Mesendoderm (in vitro differentiated cells): ENCODE data around the gene APOBEC3C.
"Not testable (repeated sequence)": the region's sequence is repeated elsewhere in the genome, so short reads cannot be mapped to it uniquely, and the experiment has no call there.

Experiments
- DNase-seq: peaks from one replicate; pipeline ENCODE4 v3.0.0; 2013
- H2AK5ac ChIP-seq: 2 replicates; pipeline ENCODE4 v1.6.1; 2013; ENCODE audit warnings: low read length, inconsistent platforms
- H2BK120ac ChIP-seq: 2 replicates; pipeline ENCODE4 v1.6.1; 2013; ENCODE audit warnings: low read depth, mild to moderate bottlenecking, low read length, moderate library complexity, mixed read lengths
- H2BK15ac ChIP-seq: replicated peaks from 2 replicates; pipeline ENCODE4 v1.6.1; 2013; ENCODE audit warnings: low read depth, mild to moderate bottlenecking, moderate library complexity
- H2BK5ac ChIP-seq: 2 replicates; pipeline ENCODE4 v1.6.1; 2013; ENCODE audit warnings: low read length, inconsistent platforms
- H3K18ac ChIP-seq: 2 replicates; pipeline ENCODE4 v1.6.1; 2013; ENCODE audit warnings: mild to moderate bottlenecking, low read length, mixed read lengths
- H3K23ac ChIP-seq: one replicate; pipeline ENCODE4 v1.6.1; 2013; ENCODE audit warnings: low read length
- H3K27ac ChIP-seq: 2 replicates; pipeline ENCODE4 v1.5.1; 2013; ENCODE audit warnings: low read depth, mild to moderate bottlenecking, inconsistent platforms, low read length, moderate library complexity
- H3K27me3 ChIP-seq: 2 replicates; pipeline ENCODE4 v1.6.1; 2013; ENCODE audit warnings: low read length, control low read depth, mild to moderate bottlenecking, inconsistent platforms; ENCODE audit not compliant: insufficient read depth, poor library complexity
- H3K36me3 ChIP-seq: 2 replicates; pipeline ENCODE4 v1.6.1; 2013; ENCODE audit warnings: low read length, inconsistent platforms; ENCODE audit not compliant: control insufficient read depth, insufficient read depth
- H3K4ac ChIP-seq: one replicate; pipeline ENCODE4 v1.6.1; 2013; ENCODE audit warnings: low read depth, mild to moderate bottlenecking, low read length, moderate library complexity
- H3K4me1 ChIP-seq: 2 replicates; pipeline ENCODE4 v1.6.1; 2013; ENCODE audit warnings: low read depth, low read length, inconsistent platforms; ENCODE audit not compliant: control insufficient read depth
- H3K4me2 ChIP-seq: 2 replicates; pipeline ENCODE4 v1.6.1; 2013; ENCODE audit warnings: low read length
- H3K4me3 ChIP-seq: 2 replicates; pipeline ENCODE4 v1.5.1; 2013; ENCODE audit warnings: mild to moderate bottlenecking, low read length
- H3K56ac ChIP-seq: one replicate; pipeline ENCODE4 v1.6.1; 2013; ENCODE audit warnings: low read length
- H3K79me1 ChIP-seq: 2 replicates; pipeline ENCODE4 v1.6.1; 2013; ENCODE audit warnings: low read length, inconsistent platforms
- H3K79me2 ChIP-seq: 2 replicates; pipeline ENCODE4 v1.6.1; 2013; ENCODE audit warnings: mild to moderate bottlenecking, low read length; ENCODE audit not compliant: control insufficient read depth, insufficient read depth
- H3K9ac ChIP-seq: 2 replicates; pipeline ENCODE4 v1.6.1; 2013; ENCODE audit warnings: low read length, inconsistent platforms
- H4K5ac ChIP-seq: one replicate; pipeline ENCODE4 v1.6.1; 2013; ENCODE audit warnings: low read length
- H4K8ac ChIP-seq: one replicate; pipeline ENCODE4 v1.6.1; 2013; ENCODE audit warnings: low read depth, mild to moderate bottlenecking, control low read depth, low read length, moderate library complexity
- WGBS: extraction: QIAGEN DNeasy Blood & Tissue Kit; methylation state at CpG from one replicate; pipeline ENCODE4 v1.1.7; 2013; ENCODE audit warnings: low lambda C conversion rate, missing lambda C conversion rate; ENCODE audit not compliant: insufficient coverage; ENCODE audit errors: extremely low coverage; 5-methylcytosine and 5-hydroxymethylcytosine counted together

Gene APOBEC3C

DNA sequence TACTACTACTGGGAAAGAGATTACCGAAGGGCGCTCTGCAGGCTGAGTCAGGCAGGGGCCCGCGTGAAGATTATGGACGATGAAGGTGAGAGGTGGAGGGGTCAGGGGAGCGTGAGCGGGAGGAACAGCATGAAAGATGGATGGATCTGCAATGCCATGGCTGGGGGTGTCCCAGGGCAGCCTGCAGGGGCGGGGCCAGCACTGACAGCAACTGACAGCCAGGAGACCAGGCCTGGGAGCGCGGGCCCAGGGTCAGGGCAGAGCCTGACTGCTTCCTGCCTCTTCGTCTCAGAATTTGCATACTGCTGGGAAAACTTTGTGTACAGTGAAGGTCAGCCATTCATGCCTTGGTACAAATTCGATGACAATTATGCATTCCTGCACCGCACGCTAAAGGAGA is 31.1 kb downstream of the APOBEC3C start:
- not testable (repeated sequence) for H4K5ac ChIP-seq, DNase-seq, H3K79me2 ChIP-seq, H3K27ac ChIP-seq, H2AK5ac ChIP-seq, H2BK15ac ChIP-seq, H2BK120ac ChIP-seq, H3K79me1 ChIP-seq, H2BK5ac ChIP-seq, H3K36me3 ChIP-seq, H3K4me1 ChIP-seq, H3K4me2 ChIP-seq, H4K8ac ChIP-seq, H3K9ac ChIP-seq, H3K18ac ChIP-seq, H3K23ac ChIP-seq, H3K4ac ChIP-seq, H3K56ac ChIP-seq, H3K4me3 ChIP-seq, H3K27me3 ChIP-seq
- no CpG with 5 or more reads among the region's 14 CpGs for WGBS

DNA sequence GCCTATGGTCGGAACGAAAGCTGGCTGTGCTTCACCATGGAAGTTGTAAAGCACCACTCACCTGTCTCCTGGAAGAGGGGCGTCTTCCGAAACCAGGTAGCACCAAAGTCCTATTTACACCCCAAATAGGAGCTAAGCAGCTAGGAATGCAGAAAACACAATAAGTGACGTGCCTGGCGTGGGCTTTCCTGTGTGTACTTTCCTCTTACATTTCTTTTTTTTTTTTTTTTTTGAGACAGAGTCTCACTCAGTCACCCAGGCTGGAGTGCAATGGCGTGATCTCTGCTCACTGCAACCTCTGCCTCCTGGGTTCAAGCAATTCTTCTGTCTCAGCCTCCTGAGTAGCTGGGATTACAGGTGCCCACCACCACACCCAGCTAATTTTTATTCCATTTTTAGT is 35.4 kb downstream of the APOBEC3C start:
- H3K4me2 ChIP-seq, result not testable (repeated sequence)
- WGBS, result no CpG with 5 or more reads among the region's 7 CpGs

DNA sequence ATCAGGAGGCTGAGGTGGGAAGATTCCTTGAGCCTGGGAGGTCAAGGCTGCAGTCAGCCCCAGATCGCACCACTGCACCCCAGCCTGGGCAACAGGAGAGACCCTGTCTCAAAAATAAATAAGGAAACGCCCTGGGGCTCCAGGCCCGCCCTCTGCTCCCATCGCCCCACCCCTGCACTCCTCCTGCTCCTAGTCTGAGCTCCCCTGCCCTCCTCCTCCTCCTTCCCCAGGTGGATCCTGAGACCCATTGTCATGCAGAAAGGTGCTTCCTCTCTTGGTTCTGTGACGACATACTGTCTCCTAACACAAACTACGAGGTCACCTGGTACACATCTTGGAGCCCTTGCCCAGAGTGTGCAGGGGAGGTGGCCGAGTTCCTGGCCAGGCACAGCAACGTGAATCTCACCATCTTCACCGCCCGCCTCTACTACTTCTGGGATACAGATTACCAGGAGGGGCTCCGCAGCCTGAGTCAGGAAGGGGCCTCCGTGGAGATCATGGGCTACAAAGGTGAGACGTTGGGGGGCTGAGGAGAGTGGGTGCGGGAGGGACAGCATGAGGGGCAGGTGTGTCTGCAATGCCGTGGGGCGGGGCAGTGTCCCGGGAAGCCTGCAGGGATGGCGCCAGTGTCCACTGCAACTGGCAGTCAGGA is 37.9 kb downstream of the APOBEC3C start:
- not testable (repeated sequence) for H3K4me3 ChIP-seq, H3K27me3 ChIP-seq, H3K36me3 ChIP-seq, H2BK15ac ChIP-seq, H3K4me1 ChIP-seq, H4K8ac ChIP-seq, H3K79me2 ChIP-seq, H3K79me1 ChIP-seq, H3K4ac ChIP-seq, H4K5ac ChIP-seq, H3K9ac ChIP-seq, H2AK5ac ChIP-seq, H3K18ac ChIP-seq, H3K4me2 ChIP-seq, H2BK5ac ChIP-seq, H3K27ac ChIP-seq, DNase-seq, H2BK120ac ChIP-seq
- Histone ChIP-seq H3K23ac (peak overlapping the region; percentile 89), H3K56ac (peak overlapping the region; percentile 42)
- WGBS, result no CpG with 5 or more reads among the region's 18 CpGs

More for the DNA sequence above, 35.4 kb downstream of the APOBEC3C start:
- not testable (repeated sequence) for H2AK5ac ChIP-seq, H3K18ac ChIP-seq, H3K56ac ChIP-seq, H4K8ac ChIP-seq, H3K27ac ChIP-seq, H3K4me1 ChIP-seq, H2BK15ac ChIP-seq, H3K79me1 ChIP-seq, H3K4me3 ChIP-seq, DNase-seq, H3K79me2 ChIP-seq, H3K36me3 ChIP-seq, H4K5ac ChIP-seq, H2BK120ac ChIP-seq, H2BK5ac ChIP-seq, H3K4ac ChIP-seq, H3K23ac ChIP-seq, H3K9ac ChIP-seq, H3K27me3 ChIP-seq

DNA sequence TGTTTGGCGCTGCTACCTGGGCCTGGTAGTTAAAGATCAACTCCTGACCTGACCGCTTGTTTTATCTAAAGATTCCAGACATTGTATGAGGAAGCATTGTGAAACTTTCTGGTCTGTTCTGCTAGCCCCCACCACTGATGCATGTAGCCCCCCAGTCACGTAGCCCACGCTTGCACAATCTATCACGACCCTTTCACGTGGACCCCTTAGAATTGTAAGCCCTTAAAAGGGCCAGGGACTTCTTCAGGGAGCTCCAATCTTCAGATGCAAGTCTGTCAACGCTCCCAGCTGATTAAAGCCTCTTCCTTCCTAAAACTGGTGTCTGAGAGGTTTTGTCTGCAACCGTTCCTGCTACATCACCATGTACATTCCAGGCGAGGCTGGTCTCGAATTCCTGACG is 41.6 kb downstream of the APOBEC3C start:
- H3K56ac ChIP-seq, result no peak overlapping the region
- no peak overlapping the region for H3K9ac ChIP-seq
- no peak overlapping the region for H4K8ac ChIP-seq
- DNase-seq, result no peak
- H3K79me1 ChIP-seq, result no peaks in the 10 kb centered on the region
- H3K27me3 ChIP-seq, result no peaks in the 10 kb centered on the region
- H3K4ac ChIP-seq, result no peak overlapping the region
- H2BK120ac ChIP-seq, result no peak overlapping the region
- H3K4me1 ChIP-seq, result no peaks in the 10 kb centered on the region
- H3K4me2 ChIP-seq, result no peak overlapping the region
- no peak overlapping the region for H3K18ac ChIP-seq
- WGBS, result no CpG with 5 or more reads among the region's 11 CpGs
- no peak overlapping the region for H2BK15ac ChIP-seq
- no peak overlapping the region for H3K23ac ChIP-seq
- H3K4me3 ChIP-seq, result no peak overlapping the region
- H2AK5ac ChIP-seq, result no peak overlapping the region
- H4K5ac ChIP-seq, result no peak overlapping the region
- no peak overlapping the region for H3K27ac ChIP-seq
- no peak overlapping the region for H2BK5ac ChIP-seq
- H3K79me2 ChIP-seq, result no peaks in the 10 kb centered on the region
- H3K36me3 ChIP-seq, result no peaks in the 10 kb centered on the region

DNA sequence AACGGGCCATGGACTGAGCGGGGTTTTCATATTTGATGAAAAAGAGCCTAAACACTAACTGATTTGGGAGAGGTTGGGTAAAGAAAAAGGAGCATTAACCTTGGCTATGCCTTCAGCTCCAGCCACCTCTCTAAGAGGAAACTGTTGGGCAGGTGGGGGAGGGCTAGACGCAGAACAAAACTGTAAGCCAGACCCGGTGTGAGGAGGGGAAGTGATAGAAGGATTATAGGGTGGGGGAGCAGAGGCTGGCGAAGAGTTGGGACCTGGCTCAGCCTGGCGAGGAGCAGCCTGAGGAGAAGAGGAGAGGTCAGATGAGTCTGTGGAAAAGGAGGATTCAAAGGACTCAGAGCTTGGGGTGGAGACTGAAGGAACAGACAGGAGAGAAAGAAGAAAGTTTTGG is 47.2 kb downstream of the APOBEC3C start:
- not testable (repeated sequence) for H3K23ac ChIP-seq, H3K4me2 ChIP-seq, H3K79me1 ChIP-seq, H3K9ac ChIP-seq, H3K36me3 ChIP-seq, H3K4me1 ChIP-seq, H2BK15ac ChIP-seq, H3K27me3 ChIP-seq, DNase-seq, H4K8ac ChIP-seq, H2BK5ac ChIP-seq, H2AK5ac ChIP-seq, H3K4me3 ChIP-seq, H3K18ac ChIP-seq, H3K27ac ChIP-seq, H3K56ac ChIP-seq, H3K79me2 ChIP-seq, H4K5ac ChIP-seq, H3K4ac ChIP-seq, H2BK120ac ChIP-seq
- no CpG with 5 or more reads among the region's 6 CpGs for WGBS

DNA sequence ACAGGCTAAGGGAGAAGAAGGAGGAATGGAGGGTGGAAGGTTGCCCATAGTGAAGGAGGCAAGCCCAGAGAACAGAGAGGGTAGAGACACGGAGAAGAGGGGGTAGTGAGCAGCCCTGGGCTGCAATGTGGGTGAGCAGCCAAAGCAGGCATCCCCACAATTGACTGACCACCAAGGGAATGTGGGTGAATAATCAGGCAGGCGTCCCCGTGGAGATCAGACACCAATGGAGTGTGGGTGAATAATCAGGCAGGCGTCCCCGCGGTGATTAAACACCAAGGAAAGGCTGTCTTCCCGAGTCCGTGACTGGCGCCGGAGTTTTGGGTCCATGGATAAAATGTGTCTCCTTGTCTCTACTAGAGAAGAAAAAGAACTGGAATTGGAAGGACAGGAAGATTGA is 47.9 kb downstream of the APOBEC3C start:
- H3K4me1 ChIP-seq, H3K27ac ChIP-seq, H2AK5ac ChIP-seq, H3K9ac ChIP-seq, H2BK120ac ChIP-seq, H2BK15ac ChIP-seq, H2BK5ac ChIP-seq, H3K56ac ChIP-seq, H3K4me3 ChIP-seq, H4K5ac ChIP-seq, H3K18ac ChIP-seq, H3K27me3 ChIP-seq, DNase-seq, H3K36me3 ChIP-seq, H3K4me2 ChIP-seq, H4K8ac ChIP-seq, H3K4ac ChIP-seq, H3K23ac ChIP-seq, H3K79me1 ChIP-seq, H3K79me2 ChIP-seq: not testable (repeated sequence)
- no CpG with 5 or more reads among the region's 10 CpGs for WGBS
